ENCODE measurements around the gene BBOX1.
"Not testable (repeated sequence)": the region's sequence is repeated elsewhere in the genome, so short reads cannot be mapped to it uniquely, and the experiment has no call there.

BBOX1 gene

DNA sequence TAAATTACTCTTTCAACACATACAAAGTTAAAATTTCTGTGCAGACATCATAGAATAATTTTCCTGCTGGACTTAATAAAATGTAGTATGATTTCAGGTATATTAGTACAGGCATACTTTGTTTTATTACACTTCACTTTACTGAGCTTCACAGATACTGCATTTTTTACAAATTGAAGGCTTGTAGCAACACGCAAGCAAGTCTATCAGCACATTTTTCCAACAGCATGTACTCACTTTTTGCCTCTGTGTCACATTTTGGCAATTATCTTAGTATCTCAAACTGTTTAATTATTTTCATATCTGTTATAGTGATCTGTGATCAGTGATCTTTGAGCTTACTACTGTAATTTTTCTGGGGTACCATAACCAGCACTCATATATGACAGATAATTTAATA, 44.5 kb downstream of the BBOX1 start:
- no peak for DNase-seq

DNA sequence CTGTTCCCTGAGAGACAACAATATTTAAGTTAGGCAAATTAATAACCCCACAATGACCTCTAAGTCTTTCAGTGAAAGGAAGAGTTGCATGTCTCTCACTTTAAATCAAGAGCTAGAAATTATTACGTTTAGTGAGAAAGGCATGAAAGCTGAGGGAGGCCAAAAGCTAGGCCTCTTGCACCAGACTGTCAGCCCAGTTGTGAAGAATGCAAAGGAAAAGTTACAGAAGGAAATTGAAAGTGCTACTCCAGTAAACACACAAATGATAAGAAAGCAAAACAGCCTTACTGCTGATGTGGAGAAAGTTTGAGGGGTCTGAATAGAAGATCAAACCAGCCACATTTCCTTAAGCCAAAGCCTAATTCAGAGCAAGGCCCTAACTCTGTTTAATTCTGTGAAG, 45.0 kb downstream of the BBOX1 start:
- no peak for DNase-seq

DNA sequence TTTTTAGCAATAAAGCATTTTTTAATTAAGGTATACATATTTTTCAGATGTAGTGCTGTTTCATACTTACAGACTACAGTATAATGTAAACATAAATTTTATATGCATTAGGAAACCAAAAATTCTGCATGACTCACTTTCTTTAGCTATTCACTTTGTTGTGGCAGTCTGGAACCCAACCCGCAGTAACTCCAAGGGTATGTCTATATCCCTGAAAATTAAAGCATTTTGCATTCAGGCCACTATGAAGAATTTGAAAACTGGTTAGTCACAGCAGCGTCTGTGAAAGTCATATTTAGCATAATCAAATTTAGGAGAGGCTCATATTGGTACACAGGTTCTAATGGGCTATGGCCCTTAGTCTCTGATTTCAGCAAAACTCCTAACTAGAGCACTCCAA, 46.8 kb downstream of the BBOX1 start:
- DNase-seq = no peak

DNA sequence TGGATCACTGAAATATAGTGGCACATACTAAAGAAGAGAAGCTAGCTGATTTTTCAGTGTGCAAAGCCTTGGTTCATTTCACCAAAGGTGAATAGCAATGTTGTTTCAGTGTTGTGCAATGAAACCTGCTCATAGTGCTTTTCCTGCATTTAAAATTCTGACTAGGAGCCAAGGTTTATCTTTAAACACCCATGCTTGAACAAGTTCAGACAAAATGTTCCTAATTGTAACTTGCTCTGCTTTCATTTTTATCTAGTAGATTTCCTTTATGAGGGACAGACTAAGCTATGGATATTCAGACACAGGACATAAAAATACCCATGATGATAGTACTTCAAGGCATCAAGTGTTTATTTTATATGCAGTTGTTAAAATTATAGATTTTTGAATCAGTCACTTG, 47.7 kb downstream of the BBOX1 start:
- no peak for DNase-seq

DNA sequence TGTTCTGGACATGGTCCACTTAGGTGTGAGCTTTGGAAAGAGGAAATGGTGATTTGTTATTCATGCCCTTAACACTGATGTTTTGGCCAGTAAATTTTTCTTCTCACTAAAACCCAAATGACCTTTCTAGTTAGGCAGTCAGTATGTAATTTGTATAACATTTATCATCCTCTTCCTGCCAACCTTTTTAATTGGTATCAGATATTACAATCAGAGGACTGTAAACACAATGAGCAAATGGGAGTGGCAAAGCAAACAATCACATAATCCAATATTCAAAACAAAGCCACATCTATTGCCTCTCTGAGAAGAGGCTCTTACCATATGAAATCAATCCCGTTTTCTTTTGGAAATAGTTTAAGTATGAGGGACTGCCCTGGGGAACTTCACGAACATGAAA, 49.1 kb downstream of the BBOX1 start:
- DNase-seq = no peak

DNA sequence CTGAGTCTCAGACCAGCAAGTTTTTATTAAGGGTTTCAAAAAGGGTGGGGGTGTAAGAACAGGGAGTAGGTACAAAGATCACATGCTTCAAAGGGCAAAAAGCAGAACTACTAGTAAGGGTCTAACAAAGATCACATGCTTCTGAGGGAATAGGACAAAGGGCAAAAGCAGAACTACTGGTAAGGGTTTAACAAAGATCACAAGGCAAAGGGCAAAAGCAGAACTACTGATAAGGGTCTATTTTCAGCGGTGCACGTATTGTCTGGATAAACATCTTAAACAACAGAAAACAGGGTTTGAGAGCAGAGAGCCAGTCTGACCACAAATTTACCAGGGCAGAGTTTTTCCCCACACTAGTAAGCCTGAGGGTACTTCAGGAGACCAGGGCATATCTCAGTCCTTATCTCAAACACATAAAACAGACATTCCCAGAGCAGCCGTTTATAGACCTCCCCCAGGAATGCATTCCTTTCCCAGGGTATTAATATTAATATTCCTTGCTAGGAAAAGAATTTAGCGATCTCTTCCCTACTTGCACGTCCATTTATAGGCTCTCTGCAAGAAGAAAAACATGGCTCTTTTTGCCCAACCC, 49.8 kb downstream of the BBOX1 start:
- not testable (repeated sequence) for DNase-seq

DNA sequence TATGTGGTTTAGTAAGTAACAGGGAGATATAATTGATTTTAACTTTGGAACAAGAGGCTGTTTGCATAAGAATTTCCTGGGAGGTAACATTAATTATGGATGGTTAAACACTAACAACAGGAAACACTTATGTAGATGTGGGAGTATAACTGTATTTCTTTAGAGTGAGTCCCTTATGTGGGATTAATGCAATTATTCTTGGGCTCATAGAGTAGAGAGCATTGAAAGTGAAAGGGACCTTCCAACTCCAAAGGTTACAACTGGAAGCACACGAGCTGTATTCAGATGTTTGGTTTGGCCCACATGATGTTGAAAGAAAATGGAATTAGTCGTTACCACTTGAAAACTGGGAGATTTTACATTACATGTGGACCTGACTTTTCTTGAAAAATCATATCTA, 53.5 kb downstream of the BBOX1 start:
- DNase-seq = no peak

DNA sequence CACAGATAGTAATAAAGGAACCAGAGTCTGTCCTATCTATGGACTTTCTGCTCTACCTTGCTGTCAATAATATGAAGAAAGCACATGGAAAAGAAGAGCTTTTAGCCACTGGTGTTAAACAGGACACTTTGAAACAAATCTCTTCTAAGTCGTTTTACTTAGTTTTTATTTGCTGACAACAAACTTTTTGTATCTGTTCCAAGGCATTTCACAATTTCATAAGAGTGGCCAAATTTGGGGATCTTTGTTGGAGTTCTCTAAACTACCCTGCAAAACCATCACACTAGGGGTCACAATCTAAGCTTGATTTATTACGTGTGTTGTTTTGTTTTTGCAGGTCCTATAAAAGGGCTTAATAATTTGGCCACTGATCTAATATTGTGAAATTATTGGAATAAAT, 54.4 kb downstream of the BBOX1 start:
- no peak for DNase-seq

DNA sequence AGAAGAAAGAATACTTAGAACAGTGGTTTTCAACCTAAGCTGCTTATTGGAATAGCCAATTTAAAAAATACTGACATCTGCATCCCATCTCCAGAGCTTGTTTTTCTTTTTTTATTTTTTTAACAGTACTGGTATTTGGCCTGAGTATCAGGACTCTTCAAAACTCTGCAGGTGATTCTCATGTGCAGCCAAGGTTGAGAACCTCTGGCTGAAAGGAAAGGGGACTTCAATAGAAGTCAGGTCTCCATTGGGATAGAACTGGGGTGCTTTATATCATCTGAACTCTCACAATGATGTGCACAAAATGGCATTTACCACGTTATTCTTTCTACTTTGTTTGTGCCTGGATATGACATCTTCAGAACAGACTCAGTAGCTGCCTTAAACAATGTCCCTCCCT, 55.3 kb downstream of the BBOX1 start:
- no peak for DNase-seq

DNA sequence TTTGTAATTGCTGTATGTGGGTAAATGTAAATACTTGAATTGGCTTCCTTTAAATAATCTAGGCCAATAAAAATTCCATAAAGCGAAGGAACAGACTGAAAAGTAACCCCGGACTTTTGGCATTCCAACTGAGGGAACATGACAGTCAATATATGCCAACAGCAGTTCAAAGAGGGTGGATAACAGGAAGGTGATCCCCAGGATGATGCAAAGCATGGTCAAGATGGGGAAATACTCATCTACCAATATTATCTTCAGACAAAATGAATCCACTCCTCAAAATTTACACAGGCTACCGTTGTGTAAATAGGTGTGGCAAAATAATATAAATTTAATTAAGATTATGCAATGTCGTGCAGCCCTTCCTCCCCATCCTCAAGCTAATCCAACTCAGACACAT, 56.9 kb downstream of the BBOX1 start:
- DNase-seq = no peak

DNA sequence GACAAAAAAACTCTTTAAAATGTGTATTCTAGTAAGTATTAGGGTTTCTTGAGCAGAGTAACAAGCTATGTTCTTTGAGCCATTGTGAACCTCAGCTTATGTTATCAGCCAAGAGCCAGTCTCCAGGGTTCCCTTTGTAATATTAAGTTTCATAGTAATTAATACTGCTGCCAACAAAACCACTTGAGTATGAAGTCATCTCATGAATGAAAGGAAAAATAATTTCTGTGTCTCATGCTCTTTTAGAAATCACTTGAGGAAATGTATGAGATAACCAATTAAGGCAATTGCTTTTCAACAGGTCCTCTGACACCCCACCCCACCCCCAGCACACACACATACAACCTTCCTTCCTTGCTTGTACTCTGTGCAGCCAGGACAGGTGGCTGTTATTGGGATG, 59.9 kb downstream of the BBOX1 start:
- peak in 1 of 2 experiments; percentile 30 for DNase-seq

DNA sequence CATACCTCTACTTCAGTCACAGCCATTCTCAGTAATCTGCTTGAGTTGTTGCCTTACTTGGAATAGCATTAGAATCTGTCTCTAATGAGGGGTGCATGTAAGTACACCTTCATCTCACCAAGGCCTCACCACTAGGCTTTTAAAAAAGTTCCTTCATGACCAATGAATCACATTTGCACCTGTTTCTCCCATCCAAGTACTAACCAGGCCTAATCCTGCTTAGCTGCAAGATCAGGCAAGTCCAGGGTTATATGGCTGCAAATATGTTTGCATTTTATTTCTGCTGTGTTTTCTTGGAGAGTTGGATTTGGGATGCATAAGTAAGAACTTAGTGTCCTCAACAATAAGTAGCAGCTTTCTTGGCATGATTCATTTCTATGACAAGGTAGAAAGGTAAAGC, 66.9 kb downstream of the BBOX1 start:
- DNase-seq = no peak

DNA sequence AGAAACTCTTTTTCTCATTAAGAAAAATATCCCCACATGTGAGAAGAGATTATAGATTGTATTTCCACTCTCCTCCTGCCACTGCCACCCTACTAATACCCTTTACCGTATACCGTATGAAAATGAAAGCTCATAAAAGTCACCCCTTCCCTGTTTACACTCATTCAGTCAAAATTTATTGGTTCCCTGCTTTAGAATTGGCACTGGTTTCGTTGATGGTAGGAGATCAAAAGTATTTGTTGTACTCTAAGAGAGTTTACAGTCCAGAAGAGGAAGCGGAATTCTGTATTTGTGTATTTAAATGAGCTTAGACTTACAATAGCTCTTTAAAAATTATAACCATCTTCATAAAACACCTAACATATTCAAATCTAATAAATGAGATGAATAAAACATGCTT, 68.2 kb downstream of the BBOX1 start:
- no peak for DNase-seq

DNA sequence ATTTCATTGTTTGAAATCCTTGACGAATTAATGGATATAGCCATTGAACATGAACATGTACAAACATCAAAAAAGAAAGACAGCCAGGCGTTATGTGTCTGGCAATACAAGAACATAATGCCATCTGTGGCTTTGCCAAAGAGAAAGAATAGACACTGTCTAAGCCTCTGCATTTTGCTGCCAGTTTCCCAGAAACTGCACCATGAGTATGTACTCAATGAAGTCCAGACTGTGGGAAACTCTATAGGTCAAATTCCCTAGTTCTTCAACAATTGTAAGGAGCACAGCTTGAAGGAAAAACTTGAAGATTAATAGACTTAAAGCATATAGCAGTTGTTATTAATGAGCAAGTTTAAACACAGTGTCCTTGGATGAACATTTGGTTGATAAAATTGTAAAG, 71.3 kb downstream of the BBOX1 start:
- no peak for DNase-seq

DNA sequence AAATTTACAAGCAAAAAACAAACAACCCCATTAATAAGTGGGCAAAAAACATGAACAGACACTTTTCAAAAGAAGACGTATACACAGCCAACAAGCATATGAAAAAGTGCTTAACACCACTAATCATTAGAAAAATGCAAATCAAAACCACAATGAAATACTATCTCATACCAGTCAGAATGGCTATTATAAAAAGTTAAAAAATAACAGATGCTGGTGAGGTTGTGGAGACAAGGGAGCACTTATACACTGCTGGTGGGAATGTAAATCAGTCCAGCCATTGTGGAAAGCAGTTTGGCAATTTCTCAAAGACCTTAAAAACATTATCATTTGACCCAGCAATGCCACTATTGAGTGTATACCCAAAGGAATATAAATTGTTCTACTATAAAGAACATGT, 72.3 kb downstream of the BBOX1 start:
- no peak for DNase-seq

DNA sequence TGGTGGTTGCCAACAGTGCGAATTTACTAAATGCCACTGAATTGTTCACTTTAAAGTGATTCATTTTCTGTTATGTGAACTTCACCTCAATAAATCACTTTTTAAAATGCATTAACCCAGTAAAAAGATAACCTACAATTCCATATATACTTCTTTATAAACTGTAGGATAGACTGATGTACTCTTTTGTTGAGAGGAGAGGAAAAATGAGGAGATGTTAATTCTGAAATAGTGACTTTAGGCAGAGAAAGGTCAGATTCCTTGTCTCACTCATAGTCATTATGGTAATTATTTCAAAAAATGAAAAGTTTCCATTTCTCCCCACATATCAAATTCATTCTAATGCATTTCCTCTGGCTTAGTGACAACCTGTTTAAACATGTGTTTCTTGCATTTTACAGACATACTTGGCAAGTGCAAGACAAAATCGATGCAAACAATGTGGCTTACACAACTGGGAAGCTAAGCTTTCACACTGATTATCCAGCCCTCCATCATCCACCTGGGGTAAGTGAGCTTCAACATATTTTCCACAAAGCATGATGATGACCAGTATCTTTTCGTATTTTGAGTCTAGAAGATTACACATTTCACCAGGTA, 74.5 kb downstream of the BBOX1 start:
- no peak for DNase-seq

DNA sequence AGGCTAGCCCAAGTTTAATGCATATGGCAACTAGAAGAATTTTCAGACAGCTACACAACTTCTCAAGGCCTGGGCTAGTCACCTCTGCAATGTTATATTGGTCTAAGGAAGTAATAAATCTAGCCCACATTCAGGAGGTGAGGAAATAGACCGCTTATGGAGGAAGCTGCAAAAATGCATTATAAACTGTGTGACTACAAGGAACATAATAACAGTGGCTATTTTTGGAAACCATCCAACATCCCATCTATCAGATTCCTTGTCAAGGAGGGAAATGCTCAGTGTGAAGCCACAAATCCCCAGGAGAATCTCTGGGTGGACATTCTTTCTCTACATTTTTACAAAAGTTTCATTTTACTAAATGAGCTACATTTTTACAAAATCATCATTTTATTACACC, 76.1 kb downstream of the BBOX1 start:
- DNase-seq = no peak

DNA sequence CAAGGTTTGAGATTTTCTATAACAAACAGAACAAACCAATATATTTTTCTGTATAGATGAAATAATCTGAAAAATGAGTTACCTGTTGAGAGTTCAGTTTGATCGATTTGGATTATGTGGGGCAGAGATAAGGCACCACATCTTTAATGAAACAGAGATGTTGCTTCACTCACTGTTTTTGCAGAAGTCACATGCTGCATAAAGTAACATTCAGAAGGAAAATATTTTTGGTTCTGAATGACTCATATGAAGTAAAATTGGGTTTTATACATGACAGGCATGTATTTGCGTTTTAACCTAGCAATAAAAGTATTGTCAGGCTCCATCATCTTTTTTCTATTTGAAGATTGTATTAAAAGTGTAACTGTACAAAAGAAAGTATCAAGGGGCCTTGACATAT, 77.8 kb downstream of the BBOX1 start:
- DNase-seq = no peak

DNA sequence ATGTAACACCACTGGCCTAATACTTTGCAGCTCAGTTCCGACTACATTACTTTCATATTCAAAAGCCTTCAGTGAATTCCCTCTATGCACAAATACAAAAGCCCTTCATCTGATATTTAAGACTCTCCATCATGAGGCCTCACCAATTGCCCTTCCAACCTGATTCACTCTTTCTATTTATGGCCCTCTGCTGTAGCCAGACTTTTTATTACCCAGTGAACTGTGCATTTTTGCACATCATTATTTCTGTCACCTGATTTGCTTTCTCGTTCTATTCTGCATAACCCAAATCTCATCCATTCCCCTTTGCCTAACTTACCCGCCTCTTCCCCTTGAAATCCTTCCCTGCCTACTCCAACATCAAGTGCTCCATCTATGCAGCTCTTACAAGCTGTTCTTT, 78.3 kb downstream of the BBOX1 start:
- no peak for DNase-seq

DNA sequence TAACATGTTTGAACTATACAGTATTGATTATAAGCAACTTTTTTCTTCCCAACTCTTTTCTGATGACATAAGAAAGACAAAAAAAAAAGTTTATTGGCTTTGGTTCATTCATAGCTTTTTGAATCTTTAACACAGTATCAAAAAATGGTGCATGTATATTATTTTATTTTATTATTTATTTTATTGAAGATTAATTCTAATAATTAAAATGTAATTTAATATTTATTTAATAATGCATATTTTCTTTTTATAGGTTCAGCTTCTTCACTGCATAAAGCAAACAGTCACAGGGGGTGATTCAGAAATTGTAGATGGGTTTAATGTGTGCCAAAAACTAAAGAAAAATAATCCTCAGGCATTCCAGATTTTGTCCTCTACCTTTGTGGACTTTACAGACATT, 78.8 kb downstream of the BBOX1 start:
- no peak for DNase-seq

DNA sequence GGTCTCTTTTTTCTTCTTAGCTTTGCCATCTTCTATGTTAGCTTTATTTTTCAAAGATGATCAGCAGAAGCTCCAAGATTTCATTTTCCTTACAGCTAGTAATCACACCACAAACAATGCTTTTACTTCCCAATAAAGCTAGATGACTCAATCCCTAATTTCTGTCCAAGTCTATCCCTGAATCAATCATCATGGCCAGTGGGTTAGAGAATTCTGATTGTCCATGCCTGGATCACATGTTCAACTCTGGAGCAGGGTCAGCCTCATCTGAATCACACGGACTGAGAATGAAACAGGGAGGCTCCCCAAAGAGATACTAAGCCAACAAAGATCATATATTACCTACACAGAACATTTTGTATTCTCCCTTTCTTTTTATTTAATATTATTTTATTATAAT, 79.6 kb downstream of the BBOX1 start:
- DNase-seq = no peak

DNA sequence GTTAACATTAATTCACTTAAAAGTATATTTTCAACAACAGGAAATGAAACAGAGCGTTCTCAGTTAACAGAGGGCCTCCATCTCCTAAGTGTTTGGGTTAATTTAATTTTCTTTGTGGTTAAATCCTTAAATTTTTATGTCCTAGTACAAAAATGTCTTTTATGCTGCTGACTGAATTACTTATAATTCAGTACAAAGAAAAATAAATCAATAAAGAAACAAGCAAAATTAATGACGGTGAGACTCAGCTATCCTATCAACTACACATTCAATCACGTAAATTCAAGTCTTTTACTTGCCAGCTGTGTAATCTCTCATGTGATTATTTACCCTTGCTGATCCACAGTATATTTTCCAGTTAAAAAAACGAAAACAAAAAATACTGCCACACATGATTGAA, 81.4 kb downstream of the BBOX1 start:
- DNase-seq = no peak

DNA sequence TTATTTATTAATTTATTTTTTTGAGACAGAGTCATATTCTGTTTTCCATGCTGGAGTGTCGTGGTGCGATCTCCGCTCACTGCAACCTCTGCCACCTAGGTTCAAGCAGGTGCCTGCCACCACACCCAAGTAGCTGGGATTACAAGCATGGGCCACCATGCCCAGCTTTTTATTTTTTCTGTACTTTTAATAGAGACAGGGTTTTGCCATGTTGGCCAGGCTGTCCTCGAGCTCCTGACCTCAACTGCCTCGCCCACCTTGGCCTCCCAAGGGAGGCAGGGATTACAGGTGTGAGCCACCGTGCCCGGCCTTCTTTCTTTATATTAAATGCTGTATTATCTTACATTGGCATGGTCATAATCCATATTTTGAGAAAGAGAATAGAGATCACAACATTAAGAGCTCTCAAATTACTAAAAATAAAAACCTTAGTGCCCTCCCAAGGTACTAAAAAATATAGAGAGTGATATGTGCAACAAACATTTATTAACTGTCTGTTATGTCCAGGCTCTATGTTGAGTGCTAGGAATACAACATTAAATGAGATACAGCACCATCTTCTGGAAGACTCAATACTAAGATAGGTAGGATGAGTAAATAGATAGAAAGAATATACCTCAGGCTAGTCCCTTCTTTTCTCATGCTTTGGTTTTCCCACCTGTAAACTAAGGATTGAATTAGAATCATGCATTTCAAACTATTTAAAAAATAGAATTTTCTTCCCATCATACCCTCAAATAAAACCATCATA, 84.1 kb downstream of the BBOX1 start:
- no peak for DNase-seq

DNA sequence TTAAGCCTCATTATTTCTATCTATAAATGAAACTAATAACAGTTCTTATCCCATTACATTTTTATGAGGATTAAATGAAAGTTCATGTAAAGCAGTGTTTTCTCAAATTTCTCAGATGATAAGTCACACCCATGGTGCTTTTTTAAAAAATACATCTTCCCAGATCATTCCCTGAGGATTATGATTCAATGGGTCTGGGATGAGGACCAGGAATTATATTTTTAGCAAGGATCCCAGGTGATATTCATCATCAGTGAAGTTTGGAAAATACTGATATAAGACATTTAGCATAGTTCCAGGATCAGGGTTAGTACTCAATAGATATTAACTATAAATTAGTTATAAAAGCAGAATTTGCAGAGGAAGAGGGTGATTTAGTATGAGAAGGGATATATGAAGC, 89.1 kb downstream of the BBOX1 start:
- no peak for DNase-seq

DNA sequence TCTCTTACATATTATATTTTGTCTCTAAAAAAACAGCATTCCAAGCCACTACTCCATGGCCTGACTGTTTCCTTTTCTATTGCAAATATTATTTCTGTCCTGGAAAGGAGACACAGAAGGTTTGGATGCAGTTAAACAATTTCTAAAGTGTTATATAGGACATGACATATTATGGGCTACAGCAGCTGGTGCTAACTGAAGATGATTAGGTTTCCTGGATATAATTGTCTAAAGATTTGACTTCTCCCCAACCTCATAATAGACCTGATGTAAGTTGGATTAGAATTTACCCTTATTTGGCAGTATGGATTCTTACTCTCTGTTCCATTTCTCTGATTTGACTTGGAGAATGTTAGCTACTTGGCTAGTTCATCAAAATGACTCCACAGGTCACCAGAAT, 90.2 kb downstream of the BBOX1 start:
- DNase-seq = no peak

Measured in NCI-H524 (cell line).